Right lobe of liver (tissue), 6 donors: ENCODE measurements around the gene SPSB3. TPM values are rescaled to one million over a fixed set of nuclear protein-coding genes. Genes with fewer than 3 reads are reported as not detected.

ENCODE experiments used
- ATAC-seq, 4 donors: fragments of 200-7000 bp; cut with Tn5 transposase; one replicate each; pipeline ENCODE4 v1.9.1; 2020; ENCODE audit warnings: mild to moderate bottlenecking in 4 of 4, moderate library complexity in 4 of 4
- DNase-seq, 3 donors: peaks; one replicate each; pipeline ENCODE4 v3.0.0-alpha.2; 2020
- H3K27ac ChIP-seq, 3 donors: fragments of 200-600 bp; one replicate each; pipeline ENCODE4 v1.8.0; 2022
- H3K27me3 ChIP-seq, 2 donors: fragments of 200-600 bp; one replicate each; pipeline ENCODE4 v1.8.0; 2022
- H3K36me3 ChIP-seq, 4 donors: fragments of 200-600 bp; sonication (generic) in 1 of 4; one replicate each; pipeline versions ENCODE4 v1.5.1 to v1.8.0; 2017 to 2022; ENCODE audit warnings: control low read depth in 1 of 4
- H3K4me1 ChIP-seq, 4 donors: fragments of 200-600 bp; sonication (generic) in 1 of 4; one replicate each; pipeline versions ENCODE4 v1.5.1 to v1.8.0; 2017 to 2022; ENCODE audit warnings: control low read depth in 1 of 4
- H3K4me3 ChIP-seq, 3 donors: fragments of 200-600 bp; one replicate each; pipeline ENCODE4 v1.8.0; 2022
- H3K9me3 ChIP-seq, 4 donors: fragments of 200-600 bp; sonication (generic) in 1 of 4; one replicate each; pipeline versions ENCODE4 v1.5.1 to v1.8.0; 2017 to 2022; ENCODE audit warnings: control low read depth in 1 of 4
- POLR2A ChIP-seq: fragments of 450-650 bp; IDR thresholded peaks from one replicate; pipeline ENCODE4 v1.6.1; 2017; ENCODE audit warnings: antibody characterized with exemption, mild to moderate bottlenecking
- WGBS: methylation state at CpG from one replicate; pipeline ENCODE4 v1.1.6; 2018; ENCODE audit warnings: low coverage, low lambda C conversion rate; ENCODE audit not compliant: insufficient coverage; ENCODE audit errors: missing lambda C conversion rate; 5-methylcytosine and 5-hydroxymethylcytosine counted together
- intact Hi-C, 2 donors: fragments of 100-400 bp; cut with DNase I; formaldehyde crosslinking; loops; one replicate each; pipeline versions ENCODE4 v1.11.2 to v1.14.1; 2022
- total RNA-seq, 6 experiments: library from RNA; depleted of rRNA in 2 of 6; stranded (reverse); fragments of >200 nt in 2 of 6; fragmentation: NEBNext Ultra II Directional in 3 of 6; extraction: Animal tissue kit (Norgen Biotek cat#: 25700) in 3 of 6; gene quantifications; one replicate each; pipeline versions ENCODE4 v1.1.0 to v1.2.4, GENCODE V29; 2016 to 2023
- TF ChIP-seq, protein P1 (sequence below), 4 donors: fragments of 200-600 bp in 3 of 4; fragments of 450-650 bp in 1 of 4; IDR thresholded peaks; one replicate each; pipeline versions ENCODE4 v1.5.1 to v1.8.0; 2016 to 2022; ENCODE audit warnings: antibody characterized with exemption in 4 of 4, mild to moderate bottlenecking in 2 of 4
- donor health status: DM: no; HTN: yes; CAD: no.
- donor health status: DM: no; HTN: no; CAD: no.
- donor health status: DM: no; HTN: no; CAD: no.
- donor health status: DM: no; HTN: yes; CAD: no.
- donor health status: DM: no; HTN: yes; CAD: no.

Gene SPSB3
- total RNA-seq, 6 experiments from 2014 or later: 18.6 to 42.5 (median 34.5) TPM

DNA sequence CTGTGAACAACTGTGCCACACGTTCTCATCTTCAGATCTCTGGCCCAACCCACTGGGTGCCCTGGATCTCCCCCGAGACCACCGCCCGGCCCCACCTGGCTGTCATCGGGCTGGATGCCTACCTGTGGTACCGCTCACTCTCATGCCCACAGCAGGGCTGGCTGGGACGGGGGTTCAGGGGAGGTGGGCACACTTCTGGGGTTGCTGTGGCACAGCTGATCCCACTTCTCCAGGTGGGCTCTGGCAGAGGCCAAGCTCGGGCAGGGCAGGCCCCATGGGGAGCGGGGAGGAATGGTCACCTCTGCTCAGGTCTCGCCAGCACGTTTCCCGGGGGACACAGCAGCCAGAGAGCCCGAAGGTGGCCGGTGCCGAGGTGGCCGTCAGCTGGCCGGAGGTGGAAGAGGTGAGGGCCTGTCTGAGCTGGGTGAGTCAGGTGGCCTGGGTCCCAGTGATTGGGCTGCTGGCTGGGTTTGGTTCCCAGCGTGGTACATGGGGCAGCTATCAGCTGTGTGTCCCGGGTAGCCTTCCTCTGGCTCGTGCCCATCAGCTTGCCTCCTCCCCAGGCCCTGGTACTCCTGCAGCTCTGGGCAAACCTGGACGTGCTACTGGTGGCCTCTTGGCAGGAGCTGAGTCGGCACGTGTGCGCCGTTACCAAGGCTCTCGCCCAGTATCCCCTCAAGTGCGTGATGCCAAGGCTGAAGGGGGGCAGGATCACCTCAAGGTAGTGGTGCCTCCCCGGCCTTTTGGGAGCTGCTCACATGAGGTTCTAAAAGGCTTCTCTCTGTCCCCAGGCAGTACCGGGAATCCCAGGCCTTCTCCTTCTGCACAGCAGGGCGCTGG lies 7.1 kb downstream of the SPSB3 start:
- peaks cover 0 to 22% (median 3%) of the 10 kb centered on the region in 4 donors for H3K36me3 ChIP-seq
- no peak overlapping the region for H3K27ac ChIP-seq
- H3K9me3 ChIP-seq: no peaks in the 10 kb centered on the region
- intact Hi-C loops: loop anchor here in 1 of 2 donors (5.0 kb wide), 1 partner anchor 47 kb away; no protein-coding TSS in a partner anchor
- DNase-seq (peak in 2 of 3 donors; percentile 52 to 54), ATAC-seq (no peak)
- WGBS: 64% methylated on average over 4 of the region's 30 CpGs
- no peak overlapping the region for H3K4me3 ChIP-seq
- TF ChIP-seq, protein P1, sequence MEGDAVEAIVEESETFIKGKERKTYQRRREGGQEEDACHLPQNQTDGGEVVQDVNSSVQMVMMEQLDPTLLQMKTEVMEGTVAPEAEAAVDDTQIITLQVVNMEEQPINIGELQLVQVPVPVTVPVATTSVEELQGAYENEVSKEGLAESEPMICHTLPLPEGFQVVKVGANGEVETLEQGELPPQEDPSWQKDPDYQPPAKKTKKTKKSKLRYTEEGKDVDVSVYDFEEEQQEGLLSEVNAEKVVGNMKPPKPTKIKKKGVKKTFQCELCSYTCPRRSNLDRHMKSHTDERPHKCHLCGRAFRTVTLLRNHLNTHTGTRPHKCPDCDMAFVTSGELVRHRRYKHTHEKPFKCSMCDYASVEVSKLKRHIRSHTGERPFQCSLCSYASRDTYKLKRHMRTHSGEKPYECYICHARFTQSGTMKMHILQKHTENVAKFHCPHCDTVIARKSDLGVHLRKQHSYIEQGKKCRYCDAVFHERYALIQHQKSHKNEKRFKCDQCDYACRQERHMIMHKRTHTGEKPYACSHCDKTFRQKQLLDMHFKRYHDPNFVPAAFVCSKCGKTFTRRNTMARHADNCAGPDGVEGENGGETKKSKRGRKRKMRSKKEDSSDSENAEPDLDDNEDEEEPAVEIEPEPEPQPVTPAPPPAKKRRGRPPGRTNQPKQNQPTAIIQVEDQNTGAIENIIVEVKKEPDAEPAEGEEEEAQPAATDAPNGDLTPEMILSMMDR (IDR thresholded peaks at IDR 0.05): no peak
- no peak for TF ChIP-seq POLR2A
- H3K27me3 ChIP-seq: no peaks in the 10 kb centered on the region
- H3K4me1 ChIP-seq: peaks cover 0 to 26% (median 12%) of the 10 kb centered on the region in 4 donors

DNA sequence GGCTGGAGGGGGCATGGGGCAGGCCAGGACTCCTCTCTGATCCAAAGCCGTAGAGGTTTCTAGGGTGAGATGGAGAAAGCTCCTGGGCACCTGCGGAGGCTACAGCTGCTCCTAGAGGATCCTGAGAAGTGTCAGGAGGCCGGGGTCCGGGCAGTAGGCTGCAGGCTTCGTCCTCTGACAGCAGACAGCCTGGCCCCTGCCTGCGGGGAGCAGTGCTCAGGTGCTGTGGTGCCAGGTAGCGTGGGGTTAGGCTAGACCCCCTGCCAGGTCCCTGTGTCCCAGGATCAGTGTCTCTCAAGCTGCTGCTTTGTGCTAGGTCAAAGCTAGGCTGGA lies 8.0 kb downstream of the SPSB3 start:
- H3K27me3 ChIP-seq: no peaks in the 10 kb centered on the region
- intact Hi-C loops: no loop called here
- peak overlapping the region; percentile 94 to 100 (median 98) for H3K4me3 ChIP-seq
- TF ChIP-seq, protein P1 (IDR thresholded peaks at IDR 0.05): no peak
- H3K36me3 ChIP-seq: peaks cover 0 to 22% (median 2%) of the 10 kb centered on the region in 4 donors
- no peaks in the 10 kb centered on the region for H3K9me3 ChIP-seq
- ATAC-seq (no peak), DNase-seq (peak in 2 of 3 donors; percentile 47 to 51)
- no CpG with 5 or more reads among the region's 7 CpGs for WGBS
- no peak overlapping the region for H3K27ac ChIP-seq
- H3K4me1 ChIP-seq: peaks cover 0 to 22% (median 8%) of the 10 kb centered on the region in 4 donors

DNA sequence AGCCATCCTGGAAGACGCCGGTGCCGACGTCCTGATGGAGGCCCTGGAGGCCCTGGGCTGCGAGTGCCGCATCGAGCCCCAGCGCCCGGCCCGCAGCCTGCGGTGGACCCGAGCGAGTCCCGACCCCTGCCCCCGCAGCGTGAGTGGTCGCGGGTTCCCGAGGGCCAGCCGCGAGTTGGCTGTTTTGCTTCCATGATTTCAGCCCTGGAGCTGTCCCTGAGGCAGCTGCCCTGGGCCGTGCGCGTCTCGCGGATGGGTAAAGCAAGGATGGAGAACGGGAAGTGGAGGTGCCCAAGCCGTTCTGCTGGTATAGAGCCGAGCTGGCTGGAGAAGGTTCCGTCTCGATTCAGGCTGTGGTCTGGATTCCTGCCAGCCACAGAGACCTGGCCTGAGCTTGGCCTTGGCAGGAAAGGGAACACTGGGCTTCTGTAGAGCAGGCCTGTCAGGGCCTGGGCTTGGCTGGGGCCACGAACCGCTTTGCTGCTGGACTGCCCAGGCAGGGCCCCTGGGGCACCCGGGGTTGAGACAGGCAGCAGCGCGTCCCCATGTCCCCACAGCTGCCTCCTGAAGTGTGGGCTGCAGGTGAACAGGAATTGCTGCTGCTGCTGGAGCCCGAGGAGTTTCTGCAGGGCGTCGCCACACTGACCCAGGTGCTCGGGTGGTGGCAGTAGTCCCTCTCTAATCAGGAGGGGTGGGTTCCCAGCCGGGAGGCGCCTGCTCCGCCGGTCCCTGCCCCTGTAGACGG lies 8.5 kb downstream of the SPSB3 start:
- H3K4me1 ChIP-seq: peaks cover 0 to 22% (median 6%) of the 10 kb centered on the region in 4 donors
- intact Hi-C loops: no loop called here
- H3K27me3 ChIP-seq: no peaks in the 10 kb centered on the region
- DNase-seq (peak in 2 of 3 donors; percentile 55 to 77), ATAC-seq (peak in 1 of 4 donors; percentile 3)
- no peak for TF ChIP-seq POLR2A
- TF ChIP-seq, protein P1 (IDR thresholded peaks at IDR 0.05): peak in 1 of 4 donors; percentile 3
- peak overlapping the region; percentile 94 to 100 (median 98) for H3K4me3 ChIP-seq
- peaks cover 0 to 22% (median 2%) of the 10 kb centered on the region in 4 donors for H3K36me3 ChIP-seq
- H3K9me3 ChIP-seq: no peaks in the 10 kb centered on the region
- WGBS: 0% methylated on average over 2 of the region's 45 CpGs
- H3K27ac ChIP-seq: peak overlapping the region; percentile 81 to 93 (median 84)

DNA sequence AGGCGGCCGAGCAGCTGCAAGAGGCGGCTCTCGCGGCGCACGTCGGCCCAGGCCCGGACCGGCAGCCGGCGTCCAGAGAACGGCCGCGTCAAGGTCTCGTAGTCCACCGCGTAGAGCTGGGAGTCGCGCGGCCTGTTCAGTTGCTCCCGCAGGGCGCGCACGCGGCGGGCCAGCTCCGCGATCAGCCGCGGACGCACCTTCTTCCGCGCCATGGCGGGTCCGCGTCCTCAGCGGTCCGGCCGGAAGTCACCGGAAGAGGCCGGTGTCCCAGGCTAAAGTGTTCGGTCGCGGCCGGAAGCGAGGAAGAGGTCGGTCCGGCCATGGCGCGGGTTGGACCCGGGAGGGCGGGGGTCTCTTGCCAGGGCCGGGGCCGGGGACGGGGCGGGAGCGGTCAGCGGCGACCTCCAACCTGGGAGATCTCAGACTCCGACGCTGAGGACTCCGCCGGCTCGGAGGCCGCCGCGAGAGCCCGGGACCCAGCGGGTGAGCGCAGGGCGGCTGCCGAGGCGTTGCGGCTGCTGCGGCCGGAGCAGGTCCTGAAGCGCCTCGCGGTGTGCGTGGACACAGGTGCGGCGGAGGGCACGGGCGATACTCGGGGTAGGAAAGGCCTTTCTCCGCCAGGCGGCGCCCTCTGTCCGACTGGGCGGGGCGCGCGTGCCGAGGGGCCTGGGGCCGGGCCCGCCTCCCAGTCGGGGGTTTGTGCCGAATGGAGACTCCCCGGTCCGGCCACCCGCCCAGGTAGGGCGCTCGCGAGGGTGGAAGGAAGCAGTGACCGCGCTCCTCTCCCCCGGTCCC lies 9.3 kb downstream of the SPSB3 start, which contains the start of gene MRPS34:
Gene MRPS34, minus strand, starts transcription at position 227 of the 795 bp plus-strand sequence. Its CDS starts 15 bp downstream, at position 212.
- 0% methylated on average over 3 of the region's 108 CpGs for WGBS
- peaks cover 0 to 22% (median 2%) of the 10 kb centered on the region in 4 donors for H3K36me3 ChIP-seq
- peak; percentile 60 to 77 (median 69) for ATAC-seq
- H3K27ac ChIP-seq: peak within 1 kb of the TSS; percentile 81 to 93 (median 84)
- H3K9me3 ChIP-seq: no peaks in the 10 kb centered on the region
- peak; percentile 87 for DNase-seq
- H3K4me3 ChIP-seq: peak within 1 kb of the TSS; percentile 94 to 100 (median 98)
- TF ChIP-seq, protein P1 (IDR thresholded peaks at IDR 0.05): peak; percentile 70 to 90 (median 79)
- peak; percentile 51 for TF ChIP-seq POLR2A
- intact Hi-C loops: no loop called here
- H3K27me3 ChIP-seq: no peaks in the 10 kb centered on the region
- peaks cover 0 to 22% (median 6%) of the 10 kb centered on the region in 4 donors for H3K4me1 ChIP-seq
